ENCODE results near the gene SCLY.
"Not testable (repeated sequence)": the region's sequence is repeated elsewhere in the genome, so short reads cannot be mapped to it uniquely, and the experiment has no call there.

Gene SCLY

GRCh38 chr2:238060542-238061314 lies at the start of gene SCLY:
Gene SCLY (plus strand): TSS chr2:238061001. CDS start chr2:238061055, 54 bp downstream.
- peak; percentile 98 for DNase-seq

GRCh38 chr2:238013806-238014205 lies 47.0 kb upstream of the SCLY start:
- no peak for DNase-seq

- no peak for DNase-seq
Measured at GRCh38 chr2:238015705-238016104, 45.1 kb upstream of the SCLY start.

GRCh38 chr2:238016526-238016925 lies 44.3 kb upstream of the SCLY start:
- DNase-seq: no peak

- no peak for DNase-seq
Measured at GRCh38 chr2:238019962-238020361, 40.8 kb upstream of the SCLY start.

GRCh38 chr2:238020816-238021215 lies 40.0 kb upstream of the SCLY start:
- no peak for DNase-seq

DNA sequence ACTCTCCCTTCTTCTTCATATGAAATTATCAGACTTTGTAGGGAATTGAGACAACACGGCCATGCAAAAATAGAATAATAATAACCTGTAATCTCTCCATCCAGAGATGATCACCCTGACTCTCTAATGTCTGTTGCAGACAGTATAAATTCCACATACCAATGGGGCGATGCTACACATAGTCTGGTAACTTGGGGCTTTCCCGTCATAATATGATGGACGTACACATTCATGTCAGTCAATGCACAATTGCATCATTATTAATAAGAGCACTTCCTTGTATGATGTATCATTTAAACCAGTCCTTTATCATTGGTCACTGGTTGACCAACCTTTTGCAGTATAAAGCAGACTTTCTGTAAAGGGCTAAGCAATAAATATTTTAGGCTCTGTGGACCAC lies 39.5 kb upstream of the SCLY start:
- peak; percentile 57 for DNase-seq

DNA sequence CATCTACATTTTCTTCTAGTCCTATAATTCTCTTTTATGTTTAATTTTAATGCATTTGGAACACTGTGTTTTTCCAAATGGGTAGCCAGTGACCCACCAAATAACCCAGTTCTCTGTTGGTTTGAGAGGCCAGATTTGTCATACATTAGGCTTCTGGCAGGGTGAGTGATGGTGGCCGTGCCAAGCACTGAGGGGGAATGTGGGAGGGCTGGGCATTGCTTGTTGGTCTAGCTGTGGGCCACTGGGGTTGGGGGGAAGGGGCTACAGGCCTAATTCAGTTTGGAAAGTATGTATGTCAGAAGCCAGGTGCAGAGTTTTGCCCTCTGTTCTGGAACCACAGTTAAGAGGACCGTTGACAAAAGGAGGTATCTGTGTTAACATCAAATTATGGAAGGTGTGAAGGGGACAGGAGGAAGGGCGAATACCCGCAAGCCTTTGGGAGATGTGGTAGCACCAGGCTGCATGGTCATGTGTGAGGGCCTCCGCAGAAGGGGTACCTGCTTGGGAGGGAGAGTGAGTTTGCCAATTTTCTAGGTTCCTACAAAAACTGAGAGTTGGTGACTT lies 38.1 kb upstream of the SCLY start:
- DNase-seq: no peak

DNA sequence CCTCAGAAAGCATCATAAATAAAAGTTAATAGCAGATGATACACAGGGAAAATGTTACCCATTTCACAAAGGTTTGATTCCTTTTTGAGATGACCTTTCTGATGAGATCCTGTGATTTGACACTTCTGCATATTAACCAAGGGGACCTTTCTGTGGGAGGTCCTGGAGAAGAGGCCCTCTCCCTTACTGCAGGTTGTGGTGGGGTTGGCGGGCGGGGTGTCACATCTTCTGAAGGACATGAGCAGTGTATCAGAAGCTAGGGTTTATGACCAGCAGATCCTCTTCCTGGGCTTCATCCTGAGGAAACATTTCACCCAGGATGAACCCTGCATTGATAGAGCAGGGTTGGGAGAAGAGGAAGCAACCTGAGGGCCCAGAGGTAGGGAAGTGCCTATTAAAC lies 37.2 kb upstream of the SCLY start:
- DNase-seq: no peak

DNA sequence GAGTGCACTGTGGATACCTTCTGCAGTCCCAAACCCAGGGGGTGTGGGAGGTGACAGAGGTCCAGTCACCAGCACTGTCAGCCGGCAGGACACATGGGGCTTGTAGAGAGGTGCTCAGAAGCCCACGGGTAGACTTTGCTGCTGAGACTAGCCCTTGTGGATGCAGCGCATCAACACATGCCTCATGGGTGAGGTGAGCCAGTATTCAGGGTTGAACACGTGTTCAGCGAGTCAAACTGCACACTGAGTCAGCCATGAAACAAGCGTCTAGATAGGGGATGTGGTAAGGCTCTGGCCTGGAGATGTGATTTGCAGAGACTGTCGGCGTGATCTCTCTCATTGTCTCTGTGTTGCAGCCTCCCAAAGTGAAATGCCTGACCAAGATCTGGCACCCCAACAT lies 35.8 kb upstream of the SCLY start:
- peak; percentile 74 for DNase-seq

DNA sequence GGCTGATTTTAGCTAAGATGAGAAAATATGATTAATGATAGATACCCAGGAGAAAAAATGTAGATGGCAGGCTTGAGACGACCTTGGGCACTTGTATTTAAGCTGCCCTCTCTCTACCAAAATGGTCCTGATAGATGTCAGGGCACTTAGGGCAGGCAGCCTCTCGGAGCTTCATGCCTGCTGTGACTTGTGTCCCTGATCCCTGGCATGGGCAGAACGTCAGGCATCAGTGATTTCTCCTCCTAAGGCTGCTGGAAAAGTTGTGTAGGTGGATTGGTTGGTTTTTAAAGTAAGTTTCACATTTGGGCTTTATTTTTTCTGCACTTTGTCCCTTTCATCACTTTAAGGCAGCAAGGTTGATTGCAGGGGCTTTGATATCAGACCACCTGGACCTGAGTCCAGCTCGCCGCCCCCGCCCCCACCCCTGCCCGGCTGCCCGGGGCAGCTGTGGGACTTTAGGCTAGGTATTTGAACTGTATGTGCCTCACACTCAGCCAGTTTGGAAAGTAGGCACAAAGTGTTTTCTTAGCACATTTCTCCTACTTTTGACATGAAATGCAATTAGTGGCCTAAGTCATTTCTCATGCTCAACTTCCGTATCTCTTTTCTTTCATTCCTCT lies 35.0 kb upstream of the SCLY start:
- DNase-seq: no peak

GRCh38 chr2:238027058-238027457 lies 33.7 kb upstream of the SCLY start:
- DNase-seq: no peak

- DNase-seq: no peak
Measured at GRCh38 chr2:238027591-238028415, 33.0 kb upstream of the SCLY start.

GRCh38 chr2:238029853-238030252 lies 30.9 kb upstream of the SCLY start:
- no peak for DNase-seq

DNA sequence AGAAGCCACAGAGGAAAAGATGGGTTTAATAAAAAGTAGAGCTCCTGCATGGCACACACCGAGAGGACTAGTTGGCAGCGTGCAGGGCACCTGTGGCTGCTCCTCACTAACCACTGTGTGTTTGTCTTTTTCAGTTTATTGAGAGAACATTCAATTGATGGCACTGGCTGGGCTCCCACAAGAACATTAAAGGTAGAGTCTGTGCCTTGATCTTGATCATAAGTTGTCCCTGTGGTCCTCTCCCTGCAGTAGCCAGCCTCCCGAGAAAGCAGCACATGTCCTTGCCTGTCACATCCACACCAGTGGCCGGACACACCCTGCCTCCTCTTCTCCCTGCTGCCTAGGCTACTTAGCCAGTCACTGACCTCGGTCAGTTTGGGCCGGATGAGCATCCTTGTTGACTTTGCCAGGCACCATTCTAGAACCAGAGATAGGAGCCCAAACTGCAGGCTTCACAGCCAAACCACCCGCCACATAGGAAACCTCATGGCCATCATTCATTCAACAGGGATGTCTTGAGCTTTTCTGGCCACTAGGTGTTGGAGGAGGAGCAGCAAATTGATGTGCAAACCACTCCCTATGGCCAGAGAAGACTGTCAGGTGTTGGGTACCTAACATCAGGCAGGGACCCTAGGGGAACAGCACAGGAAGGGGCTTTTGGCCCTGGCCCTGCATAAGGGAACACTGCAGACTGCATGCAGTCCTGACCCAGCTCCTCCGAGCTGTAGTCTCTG lies 30.2 kb upstream of the SCLY start:
- no peak for DNase-seq

DNA sequence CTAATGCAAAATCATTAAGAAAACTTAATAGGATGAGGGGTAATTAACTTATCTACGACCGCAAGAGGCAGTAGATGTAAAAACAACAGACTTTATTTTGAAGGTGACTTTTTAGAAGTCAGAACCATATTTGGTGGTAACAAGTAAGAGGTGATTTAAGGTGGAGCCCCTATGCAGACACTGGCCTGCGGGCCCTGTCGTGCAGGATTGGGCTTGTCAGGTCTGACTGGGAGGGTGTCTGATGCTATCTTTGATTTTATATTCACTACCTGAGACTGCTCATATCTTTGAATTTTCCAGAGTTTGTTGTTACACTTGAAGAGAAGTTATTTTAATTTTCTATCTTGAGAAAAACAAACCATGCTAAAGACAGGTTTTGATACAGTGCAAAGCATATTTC lies 29.1 kb upstream of the SCLY start:
- no peak for DNase-seq

GRCh38 chr2:238032755-238033337 lies 28.0 kb upstream of the SCLY start:
- no peak for DNase-seq

DNA sequence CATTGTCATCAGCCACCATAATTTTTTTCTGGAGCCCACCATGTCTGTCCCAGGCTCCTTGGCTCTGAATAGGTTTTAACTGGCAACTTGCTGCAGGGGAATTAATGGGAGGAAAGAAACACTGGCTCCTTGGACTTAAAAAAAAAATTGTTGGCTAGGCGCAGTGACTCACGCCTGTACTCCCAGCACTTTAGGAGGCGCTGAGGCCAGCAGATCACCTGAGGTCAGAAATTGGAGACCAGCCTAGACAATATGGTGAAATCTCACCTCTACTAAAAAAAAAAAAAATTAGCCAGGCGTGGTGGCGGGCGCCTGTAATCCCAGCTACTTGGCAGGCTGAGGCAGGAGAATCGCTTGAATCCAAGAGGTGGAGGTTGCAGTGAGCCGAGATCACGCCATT lies 26.8 kb upstream of the SCLY start:
- DNase-seq: not testable (repeated sequence)

DNA sequence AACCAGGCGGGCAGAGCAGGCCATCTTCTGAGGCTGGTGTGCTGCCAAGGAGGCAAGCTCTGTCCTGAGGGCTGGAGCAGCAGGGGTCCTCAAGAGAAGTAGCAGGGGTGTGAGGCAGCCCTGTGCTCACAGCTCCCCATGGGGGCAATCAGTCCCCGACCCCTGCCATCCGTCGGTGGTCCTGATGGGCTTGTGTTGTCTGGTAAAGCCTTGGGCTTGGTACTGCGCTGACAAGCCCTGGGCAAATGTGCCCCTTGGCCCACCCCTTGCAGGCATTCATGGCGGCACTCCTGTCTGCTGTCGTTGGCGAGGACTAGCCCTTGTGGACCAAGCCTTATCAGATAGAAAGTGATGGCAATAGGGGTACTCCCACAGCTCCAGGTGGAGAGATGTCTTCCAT lies 22.6 kb upstream of the SCLY start:
- no peak for DNase-seq

DNA sequence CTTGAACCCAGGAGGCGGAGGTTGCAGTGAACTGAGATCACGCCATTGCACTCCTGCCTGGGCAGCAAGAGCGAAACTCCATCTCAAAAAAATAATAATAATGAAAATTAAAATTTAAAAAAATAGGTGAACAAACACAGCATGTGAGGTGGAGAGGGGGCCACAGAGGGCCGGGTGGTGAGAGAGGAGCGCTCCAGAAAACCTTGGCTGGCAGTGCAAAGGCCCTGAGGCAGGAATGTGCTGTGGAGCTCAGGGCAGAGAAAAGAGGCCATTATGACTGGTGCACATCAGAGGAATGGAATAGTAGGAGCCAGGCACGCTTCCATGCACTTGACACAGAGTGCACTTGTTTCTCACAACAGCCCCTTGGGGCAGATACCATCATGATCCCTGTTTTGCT lies 21.6 kb upstream of the SCLY start:
- no peak for DNase-seq

DNA sequence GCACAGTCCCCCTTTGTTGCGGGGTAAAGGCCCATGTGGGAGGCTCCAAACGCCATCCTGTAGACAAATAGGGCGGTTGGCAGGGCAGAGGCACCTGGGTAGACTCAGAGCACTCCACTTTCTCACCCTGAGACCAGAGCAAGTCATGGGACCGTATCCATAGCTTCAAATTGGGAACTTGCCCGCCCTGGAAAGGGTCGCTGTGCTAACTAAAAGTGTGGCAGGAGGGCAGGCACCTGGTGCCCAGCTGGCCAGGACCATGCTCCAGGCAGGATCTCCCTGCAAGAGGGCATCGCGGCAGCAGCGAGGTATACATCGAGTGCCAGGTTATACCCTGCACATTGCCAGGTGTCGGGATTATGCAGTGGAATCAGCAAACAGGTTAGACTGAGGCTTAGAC lies 20.8 kb upstream of the SCLY start:
- DNase-seq: no peak

GRCh38 chr2:238040918-238041317 lies 19.9 kb upstream of the SCLY start:
- no peak for DNase-seq

All from EL (cell line).